CD4-positive, alpha-beta T cell treated with Interleukin-6 at 100 ng/mL for 8 hours (primary cell): ENCODE data around the gene FRY.

Experiments used
- DNase-seq: peaks from one replicate; pipeline ENCODE4 v3.0.0-alpha.2; 2020; ENCODE audit warnings: mixed read lengths, low spot score

Gene FRY

DNA sequence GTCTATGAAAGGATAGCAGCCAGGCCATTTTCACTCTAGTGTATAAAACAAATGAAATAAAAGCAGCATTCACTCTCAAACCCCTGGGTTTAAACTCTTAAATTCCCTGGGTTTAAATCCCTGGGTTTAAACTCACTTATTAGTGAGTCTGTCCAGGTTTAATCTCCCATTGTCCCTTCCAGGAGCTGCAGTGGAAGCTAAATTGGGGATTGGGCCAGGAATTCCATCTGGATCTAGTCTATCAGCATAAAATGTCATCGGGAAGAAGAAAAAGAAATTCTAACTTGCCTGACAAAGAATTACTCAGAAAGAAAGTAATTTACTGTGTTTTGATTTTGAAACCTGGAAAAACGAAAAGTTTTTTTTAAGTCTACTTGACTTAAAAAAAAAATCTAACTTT lies 54.8 kb downstream of the FRY start:
- DNase-seq = no peak

DNA sequence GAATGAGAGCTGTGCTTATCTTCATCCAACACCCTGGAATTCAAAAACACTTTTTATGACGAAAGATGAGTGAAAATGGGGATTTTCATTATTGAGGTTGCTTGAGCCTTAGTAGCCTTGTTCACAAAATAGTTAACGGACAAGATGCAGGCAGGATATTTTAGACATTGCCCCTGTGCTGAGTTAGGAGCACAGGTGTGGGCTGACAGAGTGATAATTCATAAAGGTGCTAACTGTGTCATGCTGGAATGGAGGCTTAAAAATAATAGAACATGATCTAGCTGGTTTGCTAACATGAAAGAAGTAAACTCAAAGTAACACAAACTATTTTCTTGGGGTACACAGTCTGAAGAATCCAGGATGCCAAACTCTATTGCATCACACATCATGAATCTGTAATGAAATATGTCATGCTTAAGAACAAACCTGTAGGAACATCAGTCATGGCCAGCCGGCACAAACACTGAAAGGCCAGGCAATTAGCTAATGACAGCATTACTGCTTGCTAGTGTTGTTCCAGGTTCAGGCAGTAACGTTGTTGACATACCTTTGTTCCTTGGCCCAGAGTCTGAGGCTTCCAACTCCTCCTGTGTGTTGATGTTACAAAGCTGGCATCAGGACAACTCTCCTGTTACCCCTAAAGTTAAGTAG lies 55.3 kb downstream of the FRY start:
- no peak for DNase-seq

DNA sequence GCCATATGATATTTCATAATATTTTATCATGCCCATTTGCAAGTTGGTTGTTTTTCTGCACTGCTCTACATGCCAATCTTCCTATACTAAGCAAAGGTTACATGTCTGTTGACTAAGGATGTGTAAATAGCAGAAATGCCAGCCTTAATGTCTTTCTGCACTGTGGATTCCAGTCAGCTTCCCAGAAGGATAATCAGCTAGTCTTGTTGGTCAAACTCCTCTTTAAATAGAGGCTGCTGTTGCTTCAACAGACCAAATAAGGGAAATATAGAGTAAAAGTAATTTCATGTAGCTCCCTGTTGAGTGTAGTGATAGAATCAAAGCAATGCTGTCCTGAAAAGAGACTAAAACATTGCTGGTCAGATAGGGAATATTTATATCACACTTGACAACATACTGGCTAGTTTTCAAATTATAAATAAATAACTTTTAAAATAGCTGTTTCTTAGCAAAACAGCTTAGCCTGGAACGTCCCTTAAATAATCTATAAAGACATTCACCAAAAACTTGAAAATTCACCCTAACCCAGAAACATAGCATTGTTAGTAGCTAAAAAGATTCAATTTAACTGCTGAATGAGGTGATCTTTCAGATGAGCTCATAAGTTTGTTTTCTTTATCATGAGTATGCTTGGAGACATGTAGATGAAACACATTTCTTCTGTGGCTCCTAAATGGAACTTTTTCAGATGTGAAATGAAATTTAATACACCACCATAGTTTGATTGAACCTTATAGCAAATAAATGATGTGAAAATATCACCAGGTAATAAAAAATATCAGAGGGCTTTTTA lies 56.6 kb downstream of the FRY start:
- no peak for DNase-seq

DNA sequence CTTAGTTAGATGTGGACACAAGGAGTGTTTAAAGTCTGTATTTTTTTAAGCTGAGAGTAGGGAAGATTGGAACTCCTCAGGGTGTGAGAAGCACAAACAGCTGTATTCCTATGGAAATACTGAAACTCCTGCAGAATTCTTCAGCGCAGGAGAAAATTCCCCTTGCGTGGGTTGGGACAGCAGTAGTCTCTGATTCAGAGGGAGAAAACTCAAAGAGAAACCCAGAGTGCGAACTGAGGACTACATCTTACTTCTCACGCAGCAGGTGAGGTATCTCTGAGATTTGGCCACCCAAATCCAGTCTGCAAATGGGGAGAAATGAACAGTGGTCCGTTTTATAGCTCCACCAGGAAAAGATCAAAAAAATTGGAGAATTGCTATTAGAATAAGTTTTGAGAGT lies 60.9 kb downstream of the FRY start:
- DNase-seq = no peak

DNA sequence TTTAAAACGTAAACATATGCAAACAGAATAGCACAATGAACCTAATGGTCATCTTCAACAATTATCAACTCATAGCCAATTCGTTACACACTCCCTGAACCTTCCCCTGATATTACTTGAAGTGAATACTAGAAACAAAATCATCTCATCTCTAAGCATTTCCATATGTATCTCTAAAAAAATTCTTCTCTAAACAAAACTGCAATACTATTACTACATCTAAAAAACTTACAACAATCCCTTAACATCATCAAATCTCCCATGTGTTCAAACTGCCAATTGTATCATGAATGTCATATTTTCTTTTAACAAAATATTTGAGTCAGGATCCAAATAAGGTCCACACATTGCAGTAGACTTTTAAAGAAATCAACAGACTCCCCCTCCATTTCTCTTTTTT lies 61.4 kb downstream of the FRY start:
- DNase-seq = no peak

DNA sequence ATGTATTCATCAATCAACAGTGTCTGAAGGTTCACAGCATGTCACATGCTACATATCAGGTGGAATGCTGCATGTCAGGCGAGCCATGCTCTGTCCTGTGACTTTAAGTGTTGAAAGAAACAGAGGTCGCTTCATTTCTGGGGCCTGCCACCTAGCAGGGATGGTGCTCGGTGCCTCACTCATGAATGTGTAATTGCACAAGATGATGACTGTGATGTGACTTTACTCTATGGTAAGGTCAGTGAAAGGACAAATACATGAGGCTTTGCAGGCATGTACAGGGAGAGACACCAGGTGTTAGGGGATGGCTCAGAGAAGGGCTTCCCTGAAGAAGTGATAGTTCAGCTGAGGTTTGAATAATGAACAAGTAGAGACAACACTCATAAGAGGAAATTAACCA lies 66.7 kb downstream of the FRY start:
- no peak for DNase-seq

DNA sequence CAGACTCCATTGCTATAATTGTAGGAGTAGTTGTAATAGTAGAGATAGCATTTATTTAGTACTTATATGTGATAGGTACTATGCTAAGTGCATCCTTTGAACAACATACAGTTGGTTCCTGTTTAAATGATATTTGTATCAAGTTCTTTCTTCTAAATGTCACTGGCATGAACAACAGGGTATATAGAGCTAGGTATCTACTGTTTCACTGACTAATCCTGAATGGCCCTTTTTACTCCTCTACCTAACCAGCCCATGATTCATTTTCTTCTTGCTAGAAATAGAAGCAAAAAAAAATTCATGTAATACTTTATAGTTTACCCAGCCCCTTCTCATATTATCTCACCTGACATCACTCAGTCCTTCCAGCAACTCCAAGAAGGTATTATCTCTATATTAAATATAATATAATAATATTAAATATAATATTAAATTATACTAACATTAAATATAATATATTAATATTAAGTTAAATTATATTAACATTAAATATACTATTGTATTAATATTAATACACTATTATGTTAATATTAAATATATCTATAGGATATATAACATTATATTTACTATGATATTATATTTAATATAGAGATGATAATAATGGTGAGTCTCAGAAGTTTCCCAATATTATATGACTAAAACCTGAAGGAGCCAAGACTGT lies 74.2 kb downstream of the FRY start:
- no peak for DNase-seq

DNA sequence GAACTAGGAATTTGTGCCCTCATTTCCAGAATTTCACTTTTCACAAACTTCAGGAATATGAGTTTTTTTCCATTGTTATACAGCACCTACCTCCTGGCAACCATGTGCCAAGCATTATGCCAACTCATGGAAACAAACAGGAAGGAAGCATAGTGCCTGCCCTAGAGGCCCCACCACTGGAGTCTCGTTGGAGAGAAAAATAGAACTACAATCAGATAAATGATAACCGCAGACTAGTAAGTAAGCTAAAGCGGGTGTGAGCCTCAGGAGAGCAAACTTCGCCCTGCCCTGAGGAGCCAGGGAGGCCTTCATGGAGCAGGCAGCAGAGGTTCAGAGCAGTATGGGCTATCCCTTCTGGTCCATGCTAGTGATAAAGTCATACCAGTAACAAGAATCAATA lies 75.9 kb downstream of the FRY start:
- DNase-seq = no peak

DNA sequence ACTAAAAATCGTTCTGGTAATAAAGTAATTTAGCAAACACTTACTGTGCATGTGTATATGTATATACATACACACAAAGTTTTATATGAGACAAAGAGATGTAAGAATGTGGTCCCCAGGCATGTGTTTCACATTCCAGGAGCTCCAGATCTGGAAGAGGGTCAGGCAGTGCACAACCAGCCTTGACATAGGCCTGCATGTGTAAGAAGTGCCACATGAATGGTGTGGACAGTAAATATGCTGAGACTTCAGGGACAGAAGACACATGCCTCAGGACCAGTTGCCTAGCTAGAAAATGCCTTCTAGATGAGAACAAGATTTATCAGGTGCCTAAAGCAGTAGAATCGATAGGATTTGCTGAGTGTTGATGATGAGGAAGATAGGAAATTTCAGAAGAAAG lies 76.4 kb downstream of the FRY start:
- DNase-seq = no peak

DNA sequence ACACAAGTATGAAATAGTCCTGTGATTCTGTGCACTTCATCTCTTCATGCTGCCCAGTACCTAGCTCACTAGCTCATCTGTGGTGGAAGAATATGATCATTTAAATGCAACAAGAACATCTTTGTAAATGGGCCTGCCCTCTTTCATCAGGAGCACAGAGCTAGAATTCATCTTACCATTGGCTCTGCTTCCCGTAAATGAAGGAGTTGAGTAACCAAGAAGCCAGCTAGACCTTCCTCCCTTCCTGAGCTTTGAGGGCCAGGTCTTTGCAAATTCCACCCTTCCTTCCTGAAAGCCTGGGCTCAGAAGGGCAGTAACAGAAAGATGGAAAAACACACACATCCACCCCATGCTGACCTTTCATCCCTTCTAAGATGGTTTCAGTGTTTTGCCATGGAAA lies 82.0 kb downstream of the FRY start:
- no peak for DNase-seq

DNA sequence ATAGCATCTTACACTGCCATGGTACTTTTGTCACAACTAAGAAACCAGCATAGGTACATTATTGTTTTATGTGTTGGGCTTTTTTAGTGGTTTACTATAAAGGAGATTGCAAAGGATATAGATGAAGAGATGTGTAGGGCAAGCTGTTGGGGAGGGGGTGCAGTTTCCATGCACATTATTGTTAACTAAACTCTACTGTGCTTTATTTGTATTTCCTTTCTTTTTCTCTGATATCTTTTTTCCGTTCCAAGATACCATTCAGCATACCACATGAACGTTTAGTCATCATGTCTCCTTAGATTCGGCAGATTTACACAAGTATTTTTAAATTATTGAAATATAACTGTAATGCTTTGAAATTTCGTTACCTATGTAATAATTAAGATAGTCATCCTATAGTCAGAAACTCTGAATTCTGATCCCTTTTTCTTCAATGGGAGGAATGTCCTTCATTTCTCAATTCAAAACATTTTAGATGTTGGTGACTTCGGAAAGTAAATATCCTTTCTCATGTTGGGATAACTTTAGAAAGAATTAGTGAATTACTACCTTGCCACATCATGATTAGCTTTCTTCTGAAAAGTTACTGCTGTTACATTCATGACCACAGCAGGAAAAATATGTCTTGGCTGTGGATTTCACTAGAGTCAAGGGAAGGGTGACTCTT lies 82.8 kb downstream of the FRY start:
- no peak for DNase-seq

DNA sequence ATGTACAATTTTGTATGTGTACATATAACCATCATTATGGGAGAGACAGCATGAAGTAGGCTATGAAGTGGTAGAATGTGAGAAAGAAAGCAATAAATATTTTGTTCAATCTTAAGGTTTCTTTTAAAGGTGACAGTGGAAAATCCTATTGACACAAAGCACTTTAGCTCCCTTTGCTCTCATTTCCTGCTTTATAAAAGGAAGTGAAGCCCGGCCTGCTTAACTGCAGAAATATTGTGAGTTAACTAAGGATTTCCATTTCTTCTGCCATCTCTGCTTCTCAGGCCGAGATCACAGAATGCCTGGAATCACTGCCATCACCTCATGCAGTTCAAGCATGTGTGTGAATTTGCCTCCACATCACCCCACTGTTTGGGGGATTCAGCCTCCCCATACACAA lies 83.5 kb downstream of the FRY start:
- DNase-seq = no peak

DNA sequence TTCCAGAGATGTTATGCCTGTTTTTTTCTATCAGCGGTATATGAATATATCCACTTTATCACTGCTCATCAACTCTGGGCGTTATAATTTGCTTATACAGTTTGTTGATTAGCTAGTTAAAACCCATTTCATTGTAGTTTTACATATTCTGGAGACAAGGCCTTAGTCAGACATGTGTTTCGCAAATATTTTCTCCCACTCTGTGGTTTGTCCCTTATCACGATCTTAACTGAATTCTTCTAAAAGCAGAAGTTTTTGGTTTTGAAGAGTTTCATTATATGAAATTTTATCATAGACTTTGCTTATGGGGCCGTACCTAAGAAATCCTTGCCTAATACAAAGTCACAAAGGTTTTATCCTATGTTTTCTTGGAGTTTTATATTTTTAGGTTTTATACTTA lies 84.6 kb downstream of the FRY start:
- no peak for DNase-seq

DNA sequence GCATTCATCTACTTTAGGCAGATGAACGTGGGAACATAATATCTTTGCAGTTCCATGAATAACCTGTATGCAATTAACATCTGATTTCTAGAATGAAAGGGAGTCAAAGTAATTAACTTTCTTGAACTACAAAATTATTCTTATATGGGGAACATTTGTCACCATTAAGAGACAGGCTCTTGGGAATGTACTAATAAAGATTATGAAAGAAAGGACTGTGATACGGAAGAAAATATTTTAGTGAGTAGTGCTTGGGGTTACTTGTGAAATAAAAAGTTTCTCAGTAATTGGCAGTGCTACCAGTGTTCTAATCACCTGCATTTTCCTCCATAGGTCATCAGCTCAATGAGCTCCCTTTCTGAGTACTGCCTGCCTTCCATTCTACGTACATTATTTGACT lies 85.4 kb downstream of the FRY start:
- DNase-seq = no peak

DNA sequence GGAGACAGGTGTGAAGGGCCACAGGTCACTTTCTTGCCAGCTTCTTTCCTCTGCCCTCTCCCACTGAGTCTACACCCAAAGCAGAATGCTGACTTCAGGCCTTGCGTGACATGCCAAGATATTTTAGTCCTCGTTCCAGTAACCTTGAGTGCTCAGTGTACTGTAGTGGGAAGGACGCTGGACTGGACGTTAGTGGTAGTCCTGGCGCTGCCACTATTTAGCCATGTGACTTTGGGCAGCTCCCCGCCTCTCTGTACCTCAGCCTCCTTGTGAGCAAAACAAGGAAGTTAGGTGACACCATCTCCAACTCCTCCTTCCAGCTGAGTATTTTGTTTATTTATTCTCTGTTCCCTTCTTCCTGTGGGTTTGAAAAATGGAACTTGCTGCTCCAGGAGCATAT lies 86.1 kb downstream of the FRY start:
- no peak for DNase-seq

DNA sequence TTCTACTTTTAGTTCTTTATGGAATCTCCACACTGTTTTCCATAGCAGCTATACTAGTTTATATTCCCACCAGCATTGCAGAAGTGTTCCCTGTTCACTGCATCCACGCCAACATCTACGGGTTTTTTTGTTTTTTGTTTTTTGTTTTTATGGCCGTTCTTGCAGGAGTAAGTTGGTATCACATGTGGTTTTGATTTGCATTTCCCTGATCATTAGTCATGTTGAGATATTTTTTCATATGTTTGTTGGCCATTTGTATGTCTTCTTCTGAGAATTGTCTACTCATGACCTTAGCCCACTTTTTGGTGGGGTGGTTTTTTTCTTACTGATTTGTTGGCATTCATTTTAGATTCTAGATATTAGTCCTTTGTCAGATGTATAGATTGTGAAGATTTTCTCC lies 89.7 kb downstream of the FRY start:
- no peak for DNase-seq

DNA sequence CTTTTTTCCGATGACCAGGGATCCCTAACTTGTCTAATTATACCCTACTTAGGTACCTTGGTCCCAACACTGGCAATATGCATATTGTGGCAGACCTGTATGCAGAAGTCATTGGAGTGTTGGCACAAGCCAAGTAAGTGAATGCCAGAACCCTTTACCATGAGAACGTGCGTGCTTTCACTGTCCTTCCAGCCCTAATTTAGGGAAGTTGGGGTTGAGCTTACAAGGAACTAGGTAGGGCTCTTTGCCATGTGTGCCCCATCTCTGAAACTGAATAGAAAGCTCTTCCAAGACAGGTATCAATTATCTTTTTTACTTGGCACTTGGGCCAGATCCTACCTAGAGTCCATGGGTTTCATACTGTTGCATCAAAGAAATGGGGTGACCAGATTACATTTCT lies 93.2 kb downstream of the FRY start:
- DNase-seq = no peak

DNA sequence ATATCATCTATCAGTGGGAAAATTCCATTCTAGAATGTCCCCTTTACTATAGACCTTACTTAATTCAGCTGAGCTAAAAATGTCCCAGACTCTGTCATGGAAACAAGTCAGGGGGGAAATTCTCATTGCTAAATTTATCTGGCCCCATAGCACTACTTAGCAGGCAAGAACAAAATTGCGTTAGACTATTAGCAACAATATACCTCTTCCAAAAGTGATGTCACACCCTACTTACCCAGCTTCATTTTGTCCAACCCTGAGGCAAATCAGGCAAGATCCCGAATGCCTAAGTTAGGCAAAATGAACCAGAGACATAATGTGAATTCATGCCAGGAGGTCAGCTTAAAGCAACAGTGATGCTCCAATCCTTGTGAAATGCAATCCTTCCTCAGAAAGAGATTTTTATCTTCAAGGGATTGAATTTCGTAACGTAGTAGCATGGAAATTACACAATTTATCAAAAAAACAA lies 93.7 kb downstream of the FRY start:
- no peak for DNase-seq

DNA sequence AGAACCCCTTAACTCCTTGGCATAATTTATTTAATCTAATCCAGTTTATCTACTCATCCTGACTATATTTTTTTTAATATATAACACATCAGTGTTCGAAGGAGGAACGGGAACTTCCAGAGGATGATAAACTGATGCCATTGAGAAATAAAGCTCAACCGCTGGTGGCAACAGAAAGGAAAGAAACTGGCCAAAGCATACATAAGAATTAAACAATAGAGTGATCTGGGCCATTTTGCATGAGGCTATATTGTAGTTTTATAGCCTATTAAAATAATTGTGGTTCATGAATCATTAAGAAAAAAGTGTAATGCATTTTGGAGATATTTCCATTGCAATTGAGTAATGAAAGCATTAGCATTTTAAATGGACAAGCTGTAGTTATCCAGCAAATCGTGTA lies 94.2 kb downstream of the FRY start:
- no peak for DNase-seq

DNA sequence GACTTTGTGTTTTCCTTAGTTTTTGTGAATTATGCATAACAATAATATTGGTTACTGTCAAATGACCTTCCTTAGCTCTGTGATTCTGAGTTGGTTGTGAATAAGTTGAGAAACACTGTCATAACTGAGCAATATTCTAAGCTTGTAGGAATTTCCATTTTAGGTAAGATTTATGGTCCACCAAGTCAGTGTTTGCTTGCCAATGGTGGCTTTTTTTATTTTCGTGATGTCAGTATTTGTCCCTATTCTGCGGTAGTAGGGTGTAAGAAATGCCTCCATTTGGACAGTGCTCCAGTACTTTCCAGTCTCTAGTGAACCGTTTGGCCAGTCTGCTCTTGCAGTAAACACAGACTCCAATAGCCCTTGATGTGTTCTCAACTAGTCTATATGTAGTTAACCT lies 94.7 kb downstream of the FRY start:
- DNase-seq = no peak

DNA sequence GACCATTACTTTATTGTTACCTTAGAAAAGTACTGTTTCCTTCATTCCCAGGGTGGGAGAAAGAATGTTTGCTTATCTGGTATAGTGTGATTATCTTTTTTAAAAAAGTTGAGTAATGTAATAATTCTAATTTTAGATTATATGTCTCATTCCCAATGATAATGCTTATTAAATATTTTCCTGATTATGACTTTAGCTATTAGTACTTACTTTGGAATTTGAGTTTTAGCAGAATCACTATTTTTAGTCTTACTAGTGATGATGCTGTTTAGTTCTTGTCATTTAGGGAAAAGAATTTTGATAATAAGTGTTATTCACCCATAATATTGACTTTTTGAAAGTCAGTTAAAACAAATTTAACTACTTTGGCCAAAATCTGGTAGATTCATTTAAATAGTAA lies 95.2 kb downstream of the FRY start:
- DNase-seq = no peak

DNA sequence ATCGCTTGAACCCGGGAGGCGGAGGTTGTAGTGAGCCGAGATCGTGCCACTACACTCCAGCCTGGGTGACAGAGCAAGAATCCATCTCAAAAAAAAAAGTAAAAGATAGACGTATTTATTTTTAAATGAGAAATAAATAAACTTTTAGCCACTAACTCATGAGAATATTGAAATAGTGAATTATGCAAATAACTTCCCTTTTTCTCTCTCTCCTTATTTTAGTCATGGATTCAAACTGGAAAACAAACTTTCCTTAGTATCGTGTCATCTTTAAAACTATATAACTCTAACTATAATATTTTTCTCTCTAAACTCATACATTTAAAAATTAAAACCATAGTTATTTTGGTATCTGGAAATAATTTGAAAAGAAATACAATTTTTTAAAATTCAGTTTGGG lies 96.1 kb downstream of the FRY start:
- no peak for DNase-seq
